GM12878 (cell line): ENCODE measurements around the gene SPATA24. TPM values are rescaled to one million over a fixed set of nuclear protein-coding genes. Genes with fewer than 3 reads are reported as not detected.

Source experiments
- ATAC-seq: fragments of 200-7000 bp; cut with Tn5 transposase; 3 replicates; pipeline ENCODE4 v1.9.1; 2020; ENCODE audit warnings: mild to moderate bottlenecking, moderate library complexity
- BruUV-seq: library from RNA; stranded (reverse); fragments of 400-500 nt; replicated peaks from 2 replicates; lab custom pipeline; 2021; lab: Mats Ljungman, UMichigan
- CTCF ChIA-PET: fragments of 300-600 bp; sonication (Branson Sonifier 250); formaldehyde crosslinking; extraction: SDS; loops from one replicate; lab custom pipeline; 2021; ENCODE audit warnings: inconsistent platforms; lab: Yijun Ruan, JAX
- POLR2A ChIA-PET: fragments of 350-600 bp; formaldehyde crosslinking; extraction: SDS; loops from one replicate; lab custom pipeline; 2021; ENCODE audit warnings: inconsistent platforms; lab: Charles Lee
- RAD21 ChIA-PET: fragments of 300-600 bp; sonication (Branson Sonifier 250); formaldehyde crosslinking; loops from one replicate; lab custom pipeline; 2023; ENCODE audit warnings: antibody characterized with exemption; ENCODE audit not compliant: unreplicated experiment; lab: Charles Lee
- SMC1A ChIA-PET: fragments of 300-600 bp; sonication (Branson Sonifier 250); formaldehyde crosslinking; loops from one replicate; lab custom pipeline; 2023; ENCODE audit not compliant: unreplicated experiment, uncharacterized antibody; lab: Charles Lee
- DNase-seq: peaks from one replicate; pipeline ENCODE4 v3.0.0-alpha.2; 2011; ENCODE audit warnings: low read depth, low spot score
- FAIRE-seq: peaks from 3 replicates; lab custom pipeline; 2011; peaks lifted over from hg19 to GRCh38; lab: Jason Lieb, UNC
- H2AFZ ChIP-seq: 2 replicates; pipeline ENCODE4 v1.6.0; 2011; ENCODE audit warnings: low read depth, low read length, control low read depth; ENCODE audit not compliant: control insufficient read depth
- H3K27ac ChIP-seq: 2 replicates; pipeline ENCODE4 v1.5.1; 2011; ENCODE audit warnings: control low read depth; ENCODE audit not compliant: control insufficient read depth, insufficient read depth
- H3K27me3 ChIP-seq, 2 experiments: replicated peaks in 1 of 2; 2 replicates each; pipeline versions ENCODE4 v1.6.0 to v1.6.1; 2011; ENCODE audit warnings: low read length in 1 of 2; ENCODE audit not compliant: control insufficient read depth in 2 of 2, insufficient read depth in 2 of 2
- H3K36me3 ChIP-seq, 2 experiments: 2 replicates each; pipeline ENCODE4 v1.5.1; 2011; ENCODE audit warnings: low read length in 1 of 2; ENCODE audit not compliant: control insufficient read depth in 2 of 2, insufficient read depth in 2 of 2
- H3K4me1 ChIP-seq: 2 replicates; pipeline ENCODE4 v1.6.1; 2011; ENCODE audit warnings: mild to moderate bottlenecking, low read length, moderate library complexity, mixed read lengths; ENCODE audit not compliant: control insufficient read depth, insufficient read depth
- H3K4me2 ChIP-seq: 2 replicates; pipeline ENCODE4 v1.6.0; 2011; ENCODE audit warnings: control low read depth; ENCODE audit not compliant: control insufficient read depth, insufficient read depth
- H3K4me3 ChIP-seq: fragments of 200-600 bp; sonication (generic); 2 replicates; pipeline ENCODE4 v1.5.1; 2016
- H3K79me2 ChIP-seq: 2 replicates; pipeline ENCODE4 v1.6.0; 2011; ENCODE audit warnings: low read length; ENCODE audit not compliant: control insufficient read depth, insufficient read depth
- H3K9ac ChIP-seq: 2 replicates; pipeline ENCODE4 v1.8.0; 2011; ENCODE audit warnings: low read length, control low read depth, mixed read lengths; ENCODE audit not compliant: control insufficient read depth, insufficient read depth
- H3K9me3 ChIP-seq: replicated peaks from 3 replicates; pipeline ENCODE4 v1.5.1; 2011; ENCODE audit warnings: mild to moderate bottlenecking, low read length; ENCODE audit not compliant: control insufficient read depth, insufficient read depth
- H4K20me1 ChIP-seq: 2 replicates; pipeline ENCODE4 v1.6.0; 2011; ENCODE audit not compliant: control insufficient read depth, insufficient read depth
- POLR2A ChIP-seq: IDR thresholded peaks from 2 replicates; pipeline ENCODE4 v1.6.1; 2011; ENCODE audit warnings: low read depth, mild to moderate bottlenecking, low read length
- RELA ChIP-seq: fragments of 450-650 bp; IDR thresholded peaks from 2 replicates; pipeline ENCODE4 v1.8.0; 2014; ENCODE audit warnings: borderline replicate concordance; ENCODE audit not compliant: partially characterized antibody
- YBX1 ChIP-seq: fragments of 450-650 bp; IDR thresholded peaks from 2 replicates; pipeline ENCODE4 v1.6.1; 2016; ENCODE audit warnings: antibody characterized with exemption
- WGBS: methylation state at CpG from one replicate; pipeline ENCODE4 v1.1.6; 2016; ENCODE audit warnings: low lambda C conversion rate; ENCODE audit not compliant: insufficient replicate concordance, insufficient coverage; ENCODE audit errors: missing lambda C conversion rate; 5-methylcytosine and 5-hydroxymethylcytosine counted together
- in situ Hi-C: fragments of 300-500 bp; cut with MboI; formaldehyde crosslinking; loops from 9 replicates; pipeline ENCODE4 v1.14.3; 2018; ENCODE audit warnings: mixed read lengths
- intact Hi-C: fragments of 100-400 bp; cut with micrococcal nuclease; formaldehyde crosslinking; loops from one replicate; pipeline ENCODE4 v1.14.2; 2022; ENCODE audit not compliant: unreplicated experiment
- polyA plus RNA-seq, 11 experiments: library from polyadenylated mRNA; depleted of rRNA in 4 of 11; unstranded in 6 of 11; stranded (reverse) in 5 of 11; fragments of >200 nt; fragmentation: Nextera tagmentation in 4 of 11; fragmentation: Illumina TruSeq in 1 of 11; extraction: Ambion mirVana in 4 of 11; extraction: Trizol in 1 of 11; gene quantifications; 1 replicate in 1 of 11; 2 replicates in 10 of 11; pipeline versions ENCODE4 v1.2.1 to v1.2.3, GENCODE V29; 2011 to 2016; ENCODE audit warnings: inconsistent platforms in 2 of 11, missing spikeins in 2 of 11, low read depth in 1 of 11
- total RNA-seq, 4 experiments: library from RNA; depleted of rRNA in 3 of 4; stranded (reverse); fragments of >200 nt in 3 of 4; fragmentation: Illumina TruSeq in 1 of 4; extraction: Trizol in 1 of 4; gene quantifications; 2 replicates each; pipeline versions ENCODE4 v1.2.1 to v1.2.3, GENCODE V29; 2013 to 2021
- TF ChIP-seq, protein P1 (sequence below): fragments of 450-650 bp; conservative IDR thresholded peaks from 2 replicates; pipeline ENCODE4 v1.6.1; 2017; ENCODE audit warnings: mild to moderate bottlenecking, moderate library complexity

The SPATA24 gene
- total and polyA plus RNA-seq, 10 of the 15 experiments (the other 5 are each of a cell fraction or from before 2014, with no cell fraction given): 4.1 to 9.8 (median 7.3) TPM

DNA sequence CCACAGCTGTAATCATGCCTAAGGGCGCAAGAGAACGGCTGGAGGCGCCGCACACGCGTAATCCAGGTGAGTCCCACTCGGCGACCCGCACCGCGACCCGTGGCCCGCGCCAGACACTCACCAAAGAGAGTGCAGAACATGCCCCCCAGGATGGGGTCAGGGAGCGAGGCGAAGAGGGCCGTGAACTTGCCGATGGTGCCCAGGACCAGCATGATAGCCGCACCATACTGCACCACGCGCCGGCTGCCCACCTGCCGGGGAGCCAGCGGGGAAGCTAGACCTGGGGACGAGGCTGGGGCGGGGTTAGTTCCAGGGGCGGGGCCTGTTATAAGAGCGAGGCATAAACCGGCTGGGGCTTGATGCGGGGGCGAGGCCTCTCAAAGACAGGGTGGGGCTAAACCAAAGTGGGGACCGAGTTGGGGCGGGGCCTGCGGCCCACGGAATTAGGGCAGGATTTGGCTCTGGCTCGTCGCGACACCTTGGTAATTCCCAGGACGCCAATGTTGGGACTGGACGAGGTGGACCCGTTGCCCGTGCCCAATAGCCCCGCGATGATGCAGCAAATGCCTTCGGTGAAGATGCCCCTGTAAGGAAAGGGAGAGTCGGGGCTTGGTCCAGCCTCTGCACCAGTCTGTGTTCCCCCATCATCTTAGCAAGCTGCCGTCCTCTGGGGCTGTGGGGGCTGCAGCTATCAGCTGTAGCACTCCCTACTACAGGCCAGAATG is 25.6 kb downstream of the SPATA24 start:
- no peaks in the 10 kb centered on the region for H3K36me3 ChIP-seq
- FAIRE-seq (no peak), ATAC-seq (no peak), DNase-seq (no peak)
- H3K4me1 ChIP-seq: no peaks in the 10 kb centered on the region
- no peak overlapping the region for H3K9ac ChIP-seq
- RAD21 ChIA-PET: interaction anchor here (0.5 kb wide), 1 partner anchor 112 kb away, joined by 3 read pairs; no protein-coding TSS in a partner anchor
- BruUV-seq: no TSS peak
- SMC1A ChIA-PET: interaction anchor here (1.1 kb wide), 1 partner anchor 36 kb away, joined by 3 read pairs; the partner anchor contains the start of gene PAIP2
- no peaks in the 10 kb centered on the region for H3K27me3 ChIP-seq
- in situ Hi-C loops: no loop called here
- POLR2A ChIA-PET: interaction anchor here (0.5 to 1.4 kb wide), 4 partner anchors 10 to 127 kb away, joined by 3 to 4 read pairs (median 4); partner anchors contain the start of gene MZB1
- H2AFZ ChIP-seq: no peak overlapping the region
- no peak overlapping the region for H3K4me2 ChIP-seq
- 91% methylated on average over 26 of the region's 47 CpGs for WGBS
- no peaks in the 10 kb centered on the region for H3K9me3 ChIP-seq
- TF ChIP-seq YBX1 (no peak), POLR2A (0 out of 2 replicates have a peak, but pooled peaks have one; percentile 30), RELA (no peak)
- TF ChIP-seq, protein P1, sequence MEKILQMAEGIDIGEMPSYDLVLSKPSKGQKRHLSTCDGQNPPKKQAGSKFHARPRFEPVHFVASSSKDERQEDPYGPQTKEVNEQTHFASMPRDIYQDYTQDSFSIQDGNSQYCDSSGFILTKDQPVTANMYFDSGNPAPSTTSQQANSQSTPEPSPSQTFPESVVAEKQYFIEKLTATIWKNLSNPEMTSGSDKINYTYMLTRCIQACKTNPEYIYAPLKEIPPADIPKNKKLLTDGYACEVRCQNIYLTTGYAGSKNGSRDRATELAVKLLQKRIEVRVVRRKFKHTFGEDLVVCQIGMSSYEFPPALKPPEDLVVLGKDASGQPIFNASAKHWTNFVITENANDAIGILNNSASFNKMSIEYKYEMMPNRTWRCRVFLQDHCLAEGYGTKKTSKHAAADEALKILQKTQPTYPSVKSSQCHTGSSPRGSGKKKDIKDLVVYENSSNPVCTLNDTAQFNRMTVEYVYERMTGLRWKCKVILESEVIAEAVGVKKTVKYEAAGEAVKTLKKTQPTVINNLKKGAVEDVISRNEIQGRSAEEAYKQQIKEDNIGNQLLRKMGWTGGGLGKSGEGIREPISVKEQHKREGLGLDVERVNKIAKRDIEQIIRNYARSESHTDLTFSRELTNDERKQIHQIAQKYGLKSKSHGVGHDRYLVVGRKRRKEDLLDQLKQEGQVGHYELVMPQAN: no peak
- no peak overlapping the region for H3K27ac ChIP-seq
- CTCF ChIA-PET: interaction anchor here (0.9 kb wide), 1 partner anchor 9 kb away, joined by 3 read pairs; no protein-coding TSS in a partner anchor
- no peak overlapping the region for H3K4me3 ChIP-seq
- no peaks in the 10 kb centered on the region for H3K79me2 ChIP-seq
- H4K20me1 ChIP-seq: no peaks in the 10 kb centered on the region
- intact Hi-C loops: no loop called here
